CD4-positive, alpha-beta T cell treated with Interferon gamma for 1 hour (primary cell): ENCODE data around the gene YBEY.
"Not testable (repeated sequence)": the region's sequence is repeated elsewhere in the genome, so short reads cannot be mapped to it uniquely, and the experiment has no call there.

ENCODE experiments used
- DNase-seq: peaks from one replicate; pipeline ENCODE4 v3.0.0-alpha.2; 2020

Gene YBEY

DNA sequence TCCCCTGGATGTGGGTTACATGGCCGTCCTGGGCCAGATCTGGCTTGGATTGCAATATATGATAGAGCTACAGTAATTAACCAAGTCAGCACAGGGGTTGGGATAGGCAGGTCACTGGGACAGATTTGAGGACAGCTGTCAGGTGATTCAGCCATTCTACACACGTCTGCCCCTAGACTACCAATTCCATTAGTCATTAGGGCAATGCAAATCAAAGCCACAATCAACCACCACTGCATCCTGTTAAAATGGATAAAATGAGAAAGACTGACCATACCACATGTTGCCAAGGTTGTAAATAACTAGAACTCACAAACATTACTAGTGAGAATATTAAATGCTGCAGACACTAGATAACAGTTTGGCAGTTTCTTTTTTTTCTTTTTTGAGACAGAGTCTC, 21.5 kb downstream of the YBEY start:
- DNase-seq: no peak

GRCh38 chr21:46308431-46308830, 22.3 kb downstream of the YBEY start:
- DNase-seq: no peak

GRCh38 chr21:46310260-46310659, 24.1 kb downstream of the YBEY start:
- not testable (repeated sequence) for DNase-seq

DNA sequence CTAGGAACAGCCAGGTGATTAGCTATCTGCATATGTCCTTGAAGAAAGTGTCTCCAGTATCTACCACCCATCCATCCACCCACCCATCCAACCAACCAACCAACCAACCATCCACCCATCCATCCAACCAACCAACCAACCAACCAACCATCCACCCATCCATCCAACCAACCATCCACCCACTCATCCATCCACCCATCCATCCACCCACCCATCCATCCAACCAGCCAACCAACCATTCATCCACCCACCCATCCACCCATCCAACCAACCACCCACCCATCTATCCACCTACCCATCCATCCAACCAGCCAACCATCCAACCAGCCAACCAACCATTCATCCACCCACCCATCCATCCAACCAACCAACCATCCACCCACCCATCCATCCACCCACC, 25.4 kb downstream of the YBEY start:
- no peak for DNase-seq

- DNase-seq: no peak
Measured at GRCh38 chr21:46312949-46313348, 26.8 kb downstream of the YBEY start.

DNA sequence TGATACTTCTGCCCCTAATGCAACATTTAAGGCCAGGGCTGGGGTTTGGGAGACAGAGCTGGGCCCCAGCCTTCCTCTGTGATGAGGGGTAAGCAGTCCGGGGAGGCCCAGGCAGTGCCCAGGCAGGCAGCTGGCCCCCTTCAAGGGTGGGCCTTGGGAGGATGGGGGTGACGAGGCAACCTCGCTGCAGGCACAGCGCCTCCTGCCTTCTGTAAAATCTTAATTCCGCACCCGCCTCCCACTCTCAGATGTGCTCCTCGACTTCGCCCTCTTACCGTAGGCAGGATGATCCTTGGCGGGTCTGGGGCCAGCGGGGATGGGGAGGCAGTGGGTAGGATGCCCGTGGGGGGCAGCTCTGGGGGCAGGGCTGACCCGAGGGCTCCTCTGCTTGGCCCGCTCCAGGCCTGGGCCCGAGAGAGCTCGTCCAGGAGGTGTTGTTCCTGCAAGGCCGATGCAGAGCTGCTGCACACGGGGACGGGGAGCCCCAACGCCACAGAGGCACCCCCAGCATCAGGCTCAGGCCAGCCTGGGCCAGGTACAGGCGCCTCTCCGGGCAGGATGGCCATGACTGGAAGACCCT, 28.4 kb downstream of the YBEY start:
- DNase-seq: no peak

- DNase-seq: no peak
Measured at GRCh38 chr21:46316708-46317324, 30.7 kb downstream of the YBEY start.

DNA sequence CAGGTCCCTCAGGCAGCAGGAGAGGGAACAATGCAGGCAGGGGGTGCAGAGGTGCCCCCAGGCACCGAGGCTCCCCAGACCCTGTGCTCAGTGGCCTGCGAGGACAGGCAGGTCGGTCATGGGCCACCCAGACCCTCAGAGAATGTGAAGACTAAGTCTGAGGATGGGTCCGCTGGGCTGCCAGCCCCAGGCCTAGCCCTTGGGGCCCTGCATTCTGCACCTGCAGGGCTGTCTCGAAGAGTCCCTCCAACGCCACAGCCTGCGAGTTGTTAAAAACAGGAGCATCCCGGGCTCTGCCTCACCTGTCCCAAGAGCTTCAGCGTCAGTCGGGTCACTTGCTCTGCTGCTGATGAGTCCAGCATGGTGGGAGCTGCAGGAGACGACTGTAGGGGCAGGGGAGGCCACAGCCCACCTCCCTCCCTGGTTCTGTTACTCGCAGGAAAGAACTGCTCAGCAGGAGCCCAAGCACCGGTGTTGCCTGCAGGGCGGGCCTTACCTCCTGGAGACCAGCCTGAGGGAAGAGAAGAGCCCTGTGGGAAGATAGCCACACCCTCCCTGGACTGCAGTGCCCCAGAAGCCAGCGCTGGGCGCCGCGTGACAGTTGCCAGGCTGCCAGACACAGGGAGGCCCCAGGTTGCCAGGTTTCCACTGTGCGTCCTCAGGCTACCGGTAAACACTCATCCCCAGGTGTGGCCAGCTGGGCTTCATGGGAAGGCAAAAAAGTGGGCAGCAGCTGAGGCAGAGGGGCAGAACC, 31.7 kb downstream of the YBEY start:
- no peak for DNase-seq

DNA sequence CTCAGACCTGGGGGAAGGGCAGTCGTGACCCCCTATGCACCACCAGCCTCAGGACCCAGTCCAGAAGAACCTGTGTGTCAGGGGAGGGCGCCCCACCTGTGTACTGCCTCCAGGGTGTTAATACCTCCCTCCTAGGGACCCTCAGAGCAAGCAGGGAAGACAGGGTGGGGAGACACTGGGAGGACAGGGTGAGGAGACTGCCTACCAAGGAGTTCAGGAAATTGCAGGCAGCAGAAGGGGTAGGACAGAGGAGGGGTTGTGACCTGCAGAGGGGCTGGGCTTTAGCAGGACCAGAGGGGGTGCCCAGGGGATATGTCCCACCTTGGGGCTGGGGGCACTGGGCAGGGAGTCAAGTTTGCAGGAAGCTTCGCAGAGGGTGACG, 32.3 kb downstream of the YBEY start:
- DNase-seq: no peak

GRCh38 chr21:46319186-46319585, 33.0 kb downstream of the YBEY start:
- no peak for DNase-seq

DNA sequence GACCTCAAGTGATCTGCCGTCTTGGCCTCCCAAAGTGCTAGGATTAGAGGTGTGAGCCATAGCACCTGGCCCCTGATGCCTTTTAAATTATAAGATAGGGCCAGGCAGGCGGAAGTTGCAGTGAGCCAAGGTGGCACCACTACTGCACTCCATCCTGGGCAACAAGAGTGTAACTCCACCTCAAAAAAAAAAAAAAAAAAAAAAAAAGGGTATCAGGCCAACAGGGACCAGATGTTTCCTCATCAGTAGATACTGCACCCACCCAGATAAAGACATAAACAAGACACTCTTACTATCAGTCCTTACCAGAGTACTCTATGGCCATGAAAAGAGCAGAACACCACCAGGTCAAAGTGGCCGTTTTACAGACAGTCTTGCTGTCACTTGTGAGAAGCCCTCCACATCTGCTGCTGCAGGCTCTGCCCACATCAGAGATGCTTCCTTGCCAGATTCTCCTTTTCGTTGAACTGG, 34.2 kb downstream of the YBEY start:
- DNase-seq: no peak

DNA sequence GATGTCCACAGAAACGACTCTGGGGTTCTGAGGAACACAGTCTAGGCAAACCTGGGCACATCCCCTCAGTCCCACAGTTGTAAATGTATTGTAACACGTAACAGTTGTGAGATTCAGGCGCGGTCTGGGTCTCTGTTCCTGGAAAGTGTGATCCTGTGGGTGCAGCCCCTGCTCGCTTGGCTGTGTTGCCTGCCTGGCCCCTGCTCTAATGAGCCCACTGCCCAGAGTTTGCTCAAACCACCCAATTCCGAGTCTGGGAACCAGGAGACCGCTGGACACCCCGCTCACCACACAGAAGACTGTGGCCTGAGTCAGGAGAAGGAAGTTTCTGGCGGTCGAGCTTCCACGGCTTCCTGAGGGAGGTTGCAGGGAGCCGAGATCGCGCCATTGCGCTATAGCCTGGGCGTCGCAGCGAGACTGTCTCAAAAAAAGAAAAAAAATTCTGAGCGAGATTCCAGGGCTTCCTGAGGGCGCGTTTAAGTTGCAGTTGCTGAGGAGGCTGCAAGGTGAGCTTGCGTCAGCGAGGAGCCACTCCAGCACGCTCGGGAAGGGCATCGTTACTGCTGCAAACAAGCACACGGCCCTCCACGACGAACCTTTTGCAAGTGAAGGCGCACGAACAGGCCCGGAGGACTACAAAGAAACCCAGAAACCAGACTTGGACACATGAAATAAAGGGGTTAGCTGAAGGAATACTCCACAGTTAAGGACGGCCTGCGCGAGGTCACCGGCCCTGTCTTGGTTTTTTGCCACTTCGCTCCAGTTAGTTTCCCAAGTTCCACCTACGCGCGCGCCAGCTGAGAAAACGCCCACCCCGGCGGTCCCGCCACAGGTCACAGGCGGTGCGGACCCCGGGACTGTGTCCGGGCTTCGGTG, 36.4 kb downstream of the YBEY start:
- no peak for DNase-seq

DNA sequence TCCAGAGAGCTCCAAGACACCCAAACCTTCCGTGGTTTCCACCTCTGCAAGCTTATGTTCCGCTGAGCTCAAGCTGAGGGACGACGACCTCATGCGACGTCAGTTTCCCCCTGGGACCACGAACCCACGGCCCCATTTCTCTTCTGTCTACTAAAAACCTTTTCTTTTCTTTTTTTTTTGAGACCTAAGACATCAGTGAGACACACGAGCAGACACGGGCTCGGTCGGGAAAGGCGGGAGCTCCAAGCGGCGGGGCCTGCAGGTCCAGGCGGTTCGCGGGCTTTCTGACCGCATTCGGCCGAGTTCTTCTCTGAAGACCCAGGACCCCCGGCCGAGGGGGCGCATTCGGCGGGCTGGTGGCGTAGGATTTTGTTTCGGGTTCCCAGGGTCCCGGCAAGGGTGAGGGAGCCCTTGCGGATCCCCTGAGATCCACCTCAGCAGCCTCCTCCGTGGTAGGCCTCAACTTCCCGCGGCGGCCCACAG, 37.1 kb downstream of the YBEY start:
- no peak for DNase-seq

DNA sequence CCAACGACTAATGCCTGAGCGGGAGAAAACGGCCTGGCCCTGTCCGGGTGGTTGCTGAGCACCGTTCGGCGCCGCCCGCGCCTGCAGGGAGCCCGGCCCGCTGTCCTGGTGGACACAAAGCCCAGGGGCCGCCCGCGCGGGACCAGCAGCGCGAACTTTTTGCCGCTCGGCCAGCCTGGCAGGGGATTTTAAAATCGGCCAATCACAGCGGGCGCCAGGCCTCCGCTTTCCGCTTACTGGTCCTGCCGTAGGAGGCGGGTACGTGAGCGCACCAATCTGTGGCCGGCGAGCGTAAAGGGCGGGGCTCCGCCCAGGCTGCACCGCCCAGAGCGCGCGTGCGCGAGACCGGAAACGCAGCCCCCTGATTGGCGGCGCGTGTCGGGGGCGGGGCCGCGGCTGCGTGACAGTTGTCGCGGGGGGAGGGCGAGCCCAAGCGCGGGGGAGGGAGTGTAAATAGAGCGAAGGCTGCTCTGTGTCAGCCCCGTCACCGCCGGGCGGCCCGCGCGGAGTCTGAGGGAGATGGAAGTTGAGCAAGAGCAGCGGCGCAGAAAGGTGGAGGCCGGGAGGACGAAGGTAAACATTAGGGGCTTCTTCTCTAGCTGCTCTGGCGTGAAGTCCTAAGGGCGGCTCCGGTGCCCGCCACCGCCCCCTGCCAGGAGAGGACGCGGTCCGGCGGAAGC, 37.7 kb downstream of the YBEY start, which contains the start of the genes C21orf58 and PCNT:
Gene C21orf58 (minus strand): TSS at position 161 of the 680 bp plus-strand sequence. CDS start 1,132 bp downstream, outside the sequence.
Gene PCNT (plus strand): TSS at position 447 of the 680 bp plus-strand sequence. CDS start 73 bp downstream, at position 520.
- DNase-seq: peak; percentile 98

- peak; percentile 87 for DNase-seq
Measured at GRCh38 chr21:46324390-46325072, 38.4 kb downstream of the YBEY start.

- peak; percentile 10 for DNase-seq
Measured at GRCh38 chr21:46325073-46325912, 39.2 kb downstream of the YBEY start.

DNA sequence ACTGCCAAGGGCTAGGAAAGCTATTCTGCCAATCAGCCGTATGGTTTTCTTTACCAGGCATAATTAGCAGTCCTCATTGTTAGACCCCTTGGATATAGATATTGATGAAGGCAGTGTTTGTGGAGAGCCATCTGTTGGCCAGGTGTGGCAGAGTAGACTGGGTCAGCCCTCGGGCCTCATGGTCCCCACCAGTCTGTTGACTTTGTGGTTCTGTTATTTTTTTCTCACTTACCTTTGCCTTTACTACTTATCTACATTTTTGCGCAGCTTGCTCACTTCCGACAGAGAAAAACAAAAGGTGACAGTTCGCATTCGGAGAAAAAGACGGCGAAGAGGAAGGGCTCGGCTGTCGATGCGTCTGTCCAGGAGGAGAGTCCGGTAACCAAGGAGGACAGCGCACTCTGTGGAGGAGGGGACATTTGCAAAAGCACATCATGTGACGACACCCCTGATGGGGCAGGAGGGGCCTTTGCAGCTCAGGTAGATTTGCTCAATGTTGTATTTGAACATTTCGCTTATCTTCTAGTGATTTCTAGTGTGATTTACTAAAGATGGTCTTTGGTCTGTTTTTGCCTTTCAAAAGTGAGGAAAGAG, 40.1 kb downstream of the YBEY start:
- DNase-seq: no peak

- DNase-seq: no peak
Measured at GRCh38 chr21:46327711-46328110, 41.6 kb downstream of the YBEY start.

DNA sequence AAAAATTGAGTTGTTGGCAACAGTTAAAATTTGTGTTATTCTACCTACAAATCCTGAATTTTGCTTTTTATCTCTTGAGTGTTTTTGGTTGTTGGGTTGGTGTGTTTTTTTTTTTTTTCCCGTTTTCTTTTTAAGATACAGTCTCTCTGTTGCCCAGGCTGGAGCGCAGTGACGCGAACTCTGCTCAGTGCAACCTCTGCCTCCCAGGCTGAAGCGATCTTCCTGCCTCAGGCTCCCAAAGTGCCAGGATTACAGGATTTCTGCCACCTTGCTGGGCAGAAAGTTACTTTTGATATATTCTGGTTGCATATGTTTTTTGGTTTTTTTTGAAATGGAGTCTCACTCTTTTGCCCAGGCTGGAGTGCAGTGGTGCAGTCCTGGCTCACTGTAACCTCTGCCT, 42.0 kb downstream of the YBEY start:
- DNase-seq: no peak

GRCh38 chr21:46329796-46330195, 43.7 kb downstream of the YBEY start:
- no peak for DNase-seq
